ENCODE data around the gene ARMC6.

ARMC6 gene

DNA sequence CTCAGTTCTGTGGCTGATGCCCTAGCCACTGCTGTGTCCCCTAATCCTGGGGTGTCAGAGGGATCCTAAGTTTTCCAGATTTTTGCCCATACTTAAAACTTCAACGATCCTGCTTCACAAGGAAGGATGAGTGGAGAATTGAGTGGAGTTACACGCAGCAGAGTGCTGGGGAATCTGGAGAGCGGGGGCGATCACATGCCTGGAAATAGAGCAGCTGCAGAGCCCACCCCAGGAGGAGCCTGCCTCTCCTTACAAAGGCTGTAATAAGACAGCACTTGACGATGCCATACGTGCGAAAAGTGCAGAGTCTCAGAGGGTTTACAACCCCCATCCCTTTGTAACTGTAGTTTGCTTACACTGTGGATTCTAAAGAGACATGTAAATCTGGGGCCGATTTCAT lies 40.7 kb upstream of the ARMC6 start:
- Histone ChIP-seq H3K4ac (ENCODE audit: low read depth in 1 of 2, low read length in 2 of 2) (no peak overlapping the region), H2BK15ac (ENCODE audit: low read depth, poor library complexity, severe bottlenecking) (no peak overlapping the region), H3K9me3 (ENCODE audit: control insufficient read depth, low read length) (no peaks in the 10 kb centered on the region), H3K27me3 (ENCODE audit: control insufficient read depth in 1 of 2, insufficient read depth in 1 of 2, low read length in 2 of 2) (peaks cover 0 to 5% of the 10 kb centered on the region in 2 experiments), H2BK5ac (ENCODE audit: low read depth, low read length, poor library complexity, severe bottlenecking) (no peak overlapping the region), H3K9ac (ENCODE audit: low read length) (no peak overlapping the region), H2AK5ac (ENCODE audit: low read length, severe bottlenecking) (no peak overlapping the region), H2BK120ac (ENCODE audit: low read depth, low read length) (no peak overlapping the region), H3K27ac (ENCODE audit: low read length, poor library complexity, severe bottlenecking) (no peak overlapping the region), H4K8ac (ENCODE audit: low read length) (no peak overlapping the region), H3K4me3 (ENCODE audit: insufficient read depth in 1 of 2, low read depth in 1 of 2, low read length in 2 of 2) (no peak overlapping the region), H2AFZ (ENCODE audit: low read depth, low read length) (no peak overlapping the region), H3K23ac (ENCODE audit: low read length in 2 of 2) (no peak overlapping the region), H3K14ac (ENCODE audit: low read length in 2 of 2) (no peak overlapping the region), H3K79me1 (replicated peaks; ENCODE audit: low read length, poor library complexity, severe bottlenecking) (peaks cover 18% of the 10 kb centered on the region), H3K4me1 (ENCODE audit: control insufficient read depth, insufficient read depth, low read depth, low read length) (peaks cover 6% of the 10 kb centered on the region), H3K18ac (ENCODE audit: low read depth in 1 of 2, low read length in 2 of 2) (no peak overlapping the region), H3K36me3 (ENCODE audit: control insufficient read depth in 1 of 2, insufficient read depth in 2 of 2, low read depth in 1 of 2, low read length in 2 of 2) (peaks cover 58 to 64% of the 10 kb centered on the region in 2 experiments), H4K91ac (ENCODE audit: low read length) (no peak overlapping the region), H3K4me2 (ENCODE audit: low read length, poor library complexity, severe bottlenecking) (no peak overlapping the region), H2BK12ac (ENCODE audit: low read length in 2 of 2) (no peak overlapping the region)
- DNase-seq = no peak
- 94% methylated on average over 7 of the region's 8 CpGs for WGBS

DNA sequence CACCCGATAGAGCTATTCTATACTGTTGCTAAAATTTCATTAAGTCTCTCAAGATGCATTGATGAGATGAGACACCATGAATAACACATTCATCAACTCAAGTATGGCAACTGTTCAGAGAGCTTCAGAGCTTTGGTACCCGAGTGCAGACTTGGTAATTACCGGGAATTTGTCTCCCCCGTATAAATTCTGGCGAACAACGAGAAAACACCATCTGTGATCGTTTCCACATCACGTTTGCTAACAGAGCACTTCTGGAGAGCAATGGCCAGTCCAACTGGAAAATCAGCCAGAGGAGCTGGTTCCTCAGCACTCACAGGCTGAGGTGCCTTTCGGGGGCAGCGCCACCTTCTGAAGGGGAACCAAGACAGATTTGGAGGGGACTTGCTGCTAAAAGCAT lies 40.3 kb upstream of the ARMC6 start:
- Histone ChIP-seq H3K9me3 (ENCODE audit: control insufficient read depth, low read length) (no peaks in the 10 kb centered on the region), H3K4ac (ENCODE audit: low read depth in 1 of 2, low read length in 2 of 2) (no peak overlapping the region), H2AK5ac (ENCODE audit: low read length, severe bottlenecking) (no peak overlapping the region), H3K36me3 (ENCODE audit: control insufficient read depth in 1 of 2, insufficient read depth in 2 of 2, low read depth in 1 of 2, low read length in 2 of 2) (peaks cover 62 to 64% of the 10 kb centered on the region in 2 experiments), H3K18ac (ENCODE audit: low read depth in 1 of 2, low read length in 2 of 2) (no peak overlapping the region), H2BK5ac (ENCODE audit: low read depth, low read length, poor library complexity, severe bottlenecking) (no peak overlapping the region), H3K4me3 (ENCODE audit: insufficient read depth in 1 of 2, low read depth in 1 of 2, low read length in 2 of 2) (no peak overlapping the region), H3K9ac (ENCODE audit: low read length) (no peak overlapping the region), H2BK120ac (ENCODE audit: low read depth, low read length) (no peak overlapping the region), H4K91ac (ENCODE audit: low read length) (no peak overlapping the region), H2BK12ac (ENCODE audit: low read length in 2 of 2) (no peak overlapping the region), H3K27me3 (ENCODE audit: control insufficient read depth in 1 of 2, insufficient read depth in 1 of 2, low read length in 2 of 2) (peaks cover 0 to under 1% of the 10 kb centered on the region in 2 experiments), H3K79me1 (replicated peaks; ENCODE audit: low read length, poor library complexity, severe bottlenecking) (peaks cover 19% of the 10 kb centered on the region), H3K14ac (ENCODE audit: low read length in 2 of 2) (no peak overlapping the region), H3K23ac (ENCODE audit: low read length in 2 of 2) (no peak overlapping the region), H2BK15ac (ENCODE audit: low read depth, poor library complexity, severe bottlenecking) (no peak overlapping the region), H3K4me2 (ENCODE audit: low read length, poor library complexity, severe bottlenecking) (no peak overlapping the region), H4K8ac (ENCODE audit: low read length) (peak overlapping the region; percentile 13), H3K27ac (ENCODE audit: low read length, poor library complexity, severe bottlenecking) (no peak overlapping the region), H3K4me1 (ENCODE audit: control insufficient read depth, insufficient read depth, low read depth, low read length) (peaks cover 6% of the 10 kb centered on the region), H2AFZ (ENCODE audit: low read depth, low read length) (no peak overlapping the region)
- DNase-seq = no peak
- WGBS = 97% methylated on average over 10 of the region's 10 CpGs

DNA sequence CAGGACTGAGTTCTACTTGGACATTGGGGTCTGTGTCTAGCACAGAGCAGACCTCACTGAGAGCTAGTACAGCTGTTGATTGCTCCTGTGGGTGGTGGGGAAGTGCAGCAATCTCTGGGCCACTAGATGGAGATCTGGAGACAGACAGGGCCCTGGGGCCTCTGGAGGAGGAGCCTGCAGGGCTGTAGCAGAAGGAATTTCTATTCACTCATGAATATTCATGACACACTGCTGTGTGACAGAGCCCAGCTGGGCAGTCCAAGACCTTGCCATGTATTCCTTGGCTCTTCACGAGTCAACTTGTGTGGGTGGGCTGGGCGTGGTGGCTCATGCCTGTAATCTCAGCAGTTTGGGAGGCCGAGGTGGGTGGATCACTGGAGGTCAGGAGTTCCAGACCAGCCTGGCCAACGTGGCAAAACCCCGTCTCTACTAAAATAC lies 37.6 kb upstream of the ARMC6 start:
- no peak overlapping the region for H3K14ac ChIP-seq (ENCODE audit: low read length in 2 of 2)
- 66% methylated on average over 5 of the region's 5 CpGs for WGBS
- H3K18ac ChIP-seq (ENCODE audit: low read depth in 1 of 2, low read length in 2 of 2) = no peak overlapping the region
- no peak overlapping the region for H3K4ac ChIP-seq (ENCODE audit: low read depth in 1 of 2, low read length in 2 of 2)
- H3K9me3 ChIP-seq (ENCODE audit: control insufficient read depth, low read length) = no peaks in the 10 kb centered on the region
- no peak overlapping the region for H2AFZ ChIP-seq (ENCODE audit: low read depth, low read length)
- H2AK5ac ChIP-seq (ENCODE audit: low read length, severe bottlenecking) = no peak overlapping the region
- H4K8ac ChIP-seq (ENCODE audit: low read length) = no peak overlapping the region
- no peaks in the 10 kb centered on the region for H3K27me3 ChIP-seq (ENCODE audit: control insufficient read depth in 1 of 2, insufficient read depth in 1 of 2, low read length in 2 of 2)
- peaks cover 22% of the 10 kb centered on the region for H3K4me1 ChIP-seq (ENCODE audit: control insufficient read depth, insufficient read depth, low read depth, low read length)
- H3K79me1 ChIP-seq (replicated peaks; ENCODE audit: low read length, poor library complexity, severe bottlenecking) = peaks cover 27% of the 10 kb centered on the region
- no peak overlapping the region for H2BK12ac ChIP-seq (ENCODE audit: low read length in 2 of 2)
- H3K4me2 ChIP-seq (ENCODE audit: low read length, poor library complexity, severe bottlenecking) = no peak overlapping the region
- peaks cover 80% of the 10 kb centered on the region in 2 experiments for H3K36me3 ChIP-seq (ENCODE audit: control insufficient read depth in 1 of 2, insufficient read depth in 2 of 2, low read depth in 1 of 2, low read length in 2 of 2)
- H4K91ac ChIP-seq (ENCODE audit: low read length) = no peak overlapping the region
- H2BK5ac ChIP-seq (ENCODE audit: low read depth, low read length, poor library complexity, severe bottlenecking) = no peak overlapping the region
- peak overlapping the region; percentile 26 for H3K9ac ChIP-seq (ENCODE audit: low read length)
- H3K4me3 ChIP-seq (ENCODE audit: insufficient read depth in 1 of 2, low read depth in 1 of 2, low read length in 2 of 2) = no peak overlapping the region
- H3K27ac ChIP-seq (ENCODE audit: low read length, poor library complexity, severe bottlenecking) = no peak overlapping the region
- H3K23ac ChIP-seq (ENCODE audit: low read length in 2 of 2) = no peak overlapping the region
- peak; percentile 92 for DNase-seq
- H2BK120ac ChIP-seq (ENCODE audit: low read depth, low read length) = no peak overlapping the region
- no peak overlapping the region for H2BK15ac ChIP-seq (ENCODE audit: low read depth, poor library complexity, severe bottlenecking)

DNA sequence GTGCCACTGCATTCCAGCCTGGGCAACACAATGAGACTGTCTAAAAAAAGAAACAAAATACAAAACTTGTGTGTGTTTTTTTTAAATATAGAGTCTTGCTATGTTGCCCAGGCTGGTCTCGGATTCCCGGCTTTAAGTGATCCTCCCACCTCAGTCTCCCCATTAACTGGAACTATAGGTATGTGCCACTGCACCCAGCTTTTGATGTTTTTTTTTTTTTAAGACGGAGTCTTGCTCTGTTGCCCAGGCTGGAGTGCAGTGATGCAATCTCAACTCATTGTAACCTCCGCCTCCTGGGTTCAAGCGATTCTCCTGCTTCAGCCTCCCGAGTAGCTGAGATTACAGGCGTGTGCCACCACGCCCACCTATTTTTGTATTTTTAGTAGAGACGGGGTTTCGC lies 37.1 kb upstream of the ARMC6 start:
- Histone ChIP-seq H3K23ac (ENCODE audit: low read length in 2 of 2) (no peak overlapping the region), H3K14ac (ENCODE audit: low read length in 2 of 2) (no peak overlapping the region), H3K27ac (ENCODE audit: low read length, poor library complexity, severe bottlenecking) (no peak overlapping the region), H2AK5ac (ENCODE audit: low read length, severe bottlenecking) (no peak overlapping the region), H3K4me2 (ENCODE audit: low read length, poor library complexity, severe bottlenecking) (no peak overlapping the region), H3K18ac (ENCODE audit: low read depth in 1 of 2, low read length in 2 of 2) (no peak overlapping the region), H3K4me1 (ENCODE audit: control insufficient read depth, insufficient read depth, low read depth, low read length) (peaks cover 22% of the 10 kb centered on the region), H3K79me1 (replicated peaks; ENCODE audit: low read length, poor library complexity, severe bottlenecking) (peaks cover 27% of the 10 kb centered on the region), H4K91ac (ENCODE audit: low read length) (no peak overlapping the region), H3K9ac (ENCODE audit: low read length) (peak overlapping the region; percentile 26), H2AFZ (ENCODE audit: low read depth, low read length) (no peak overlapping the region), H3K4ac (ENCODE audit: low read depth in 1 of 2, low read length in 2 of 2) (no peak overlapping the region), H2BK5ac (ENCODE audit: low read depth, low read length, poor library complexity, severe bottlenecking) (no peak overlapping the region), H2BK12ac (ENCODE audit: low read length in 2 of 2) (no peak overlapping the region), H2BK15ac (ENCODE audit: low read depth, poor library complexity, severe bottlenecking) (no peak overlapping the region), H4K8ac (ENCODE audit: low read length) (no peak overlapping the region), H3K4me3 (ENCODE audit: insufficient read depth in 1 of 2, low read depth in 1 of 2, low read length in 2 of 2) (no peak overlapping the region), H3K27me3 (ENCODE audit: control insufficient read depth in 1 of 2, insufficient read depth in 1 of 2, low read length in 2 of 2) (no peaks in the 10 kb centered on the region), H3K9me3 (ENCODE audit: control insufficient read depth, low read length) (no peaks in the 10 kb centered on the region), H2BK120ac (ENCODE audit: low read depth, low read length) (no peak overlapping the region), H3K36me3 (ENCODE audit: control insufficient read depth in 1 of 2, insufficient read depth in 2 of 2, low read depth in 1 of 2, low read length in 2 of 2) (peaks cover 76 to 78% of the 10 kb centered on the region in 2 experiments)
- no peak for DNase-seq
- WGBS = 98% methylated on average over 10 of the region's 10 CpGs

All from mesenchymal stem cell (in vitro differentiated cells and primary cell).